IgD-negative memory B cell (primary cell): Measurements from ENCODE around the gene VWA1. TPM values are rescaled to one million over a fixed set of nuclear protein-coding genes. Genes with fewer than 3 reads are reported as not detected.
A peak's percentile ranks its signal among the peaks of the same experiment; 100 is the strongest.
"Not testable (repeated sequence)": the region's sequence is repeated elsewhere in the genome, so short reads cannot be mapped to it uniquely, and the experiment has no call there.

ENCODE experiments used
- H3K27ac Mint-ChIP-seq, 3 donors: one replicate each; pipeline ENCODE4 v1.8.0; 2020 to 2022; ENCODE audit warnings: mild to moderate bottlenecking in 3 of 3, mixed read lengths in 3 of 3, moderate library complexity in 1 of 3
- H3K27me3 Mint-ChIP-seq: one replicate; pipeline ENCODE4 v1.8.0; 2021; ENCODE audit warnings: mixed read lengths
- H3K36me3 Mint-ChIP-seq: one replicate; pipeline ENCODE4 v1.8.0; 2020; ENCODE audit warnings: mild to moderate bottlenecking, mixed read lengths
- H3K4me1 Mint-ChIP-seq, 3 donors: one replicate each; pipeline ENCODE4 v1.8.0; 2020 to 2022; ENCODE audit warnings: mixed read lengths in 3 of 3, mild to moderate bottlenecking in 1 of 3
- H3K4me3 Mint-ChIP-seq, 4 donors: one replicate each; pipeline ENCODE4 v1.8.0; 2020 to 2022; ENCODE audit warnings: mild to moderate bottlenecking in 4 of 4, mixed read lengths in 4 of 4, moderate library complexity in 3 of 4
- H3K9me3 Mint-ChIP-seq, 3 donors: one replicate each; pipeline ENCODE4 v1.8.0; 2020 to 2021; ENCODE audit warnings: mixed read lengths in 3 of 3, mild to moderate bottlenecking in 1 of 3
- polyA plus RNA-seq: library from polyadenylated mRNA; unstranded; fragments of 300-500 nt; fragmentation: Illumina TruSeq; gene quantifications from one replicate; pipeline ENCODE4 v1.2.3, GENCODE V29; 2021

Gene VWA1
- polyA plus RNA-seq, 1 donor from 2014 or later = not detected

DNA sequence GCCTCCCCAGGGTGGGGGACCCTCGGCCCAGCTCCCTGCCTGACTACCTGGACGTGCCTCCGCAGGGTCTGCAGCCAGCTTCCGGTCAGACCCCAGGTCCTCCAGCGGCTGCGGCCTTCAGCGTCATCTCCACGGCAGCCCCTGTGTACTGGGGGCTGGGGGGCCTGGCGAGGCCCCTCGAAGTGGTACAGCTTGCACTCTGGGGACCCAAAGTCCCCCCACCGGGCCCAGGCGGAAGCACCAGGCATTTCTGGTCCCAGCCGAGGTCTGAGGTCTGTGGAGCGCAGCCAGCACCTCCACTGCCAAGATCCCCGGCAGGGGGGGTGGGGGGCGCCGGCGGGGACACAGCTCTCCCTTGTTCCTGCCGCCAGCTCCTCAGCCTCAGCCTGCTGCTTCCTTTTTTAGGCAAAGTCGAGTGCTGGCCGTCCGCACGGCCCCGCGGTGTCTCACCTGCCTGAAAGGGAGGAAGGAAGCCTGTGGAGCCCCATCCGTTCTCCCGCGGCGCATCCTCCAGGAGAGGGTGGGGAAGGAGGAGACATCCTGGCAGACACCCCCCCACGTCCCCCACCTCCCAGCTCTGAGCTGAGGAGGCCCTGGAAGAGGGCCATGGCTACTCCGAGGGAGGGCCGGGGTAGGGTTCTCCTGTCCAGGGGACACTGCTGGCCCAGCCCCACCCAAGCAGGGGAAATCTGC lies 1.2 kb upstream of the VWA1 start:
- Mint-ChIP-seq H3K27ac (no peak overlapping the region), H3K27me3 (peaks cover 22% of the 10 kb centered on the region), H3K36me3 (no peaks in the 10 kb centered on the region), H3K4me3 (no peak overlapping the region), H3K4me1 (peaks cover 0 to 4% (median 0%) of the 10 kb centered on the region in 3 donors), H3K9me3 (no peaks in the 10 kb centered on the region)

DNA sequence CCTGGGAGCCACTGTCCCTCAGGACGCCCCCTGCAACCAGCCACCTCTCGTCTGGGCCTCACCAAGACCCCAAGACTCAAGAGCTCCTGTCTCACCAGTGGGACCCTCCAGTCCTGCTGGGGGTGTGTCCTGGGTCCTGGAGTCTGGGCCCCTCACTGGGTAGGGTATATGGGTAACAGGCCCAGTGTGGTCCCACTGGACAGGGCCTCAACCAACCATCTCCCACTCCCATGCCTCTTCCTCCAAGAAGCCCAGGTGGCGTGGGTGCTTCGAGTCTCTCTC lies 725 bp upstream of the VWA1 start:
- H3K36me3 Mint-ChIP-seq = no peaks in the 10 kb centered on the region
- H3K4me3 Mint-ChIP-seq = peak overlapping the region in 3 of 4 donors; percentile 16 to 70 (median 63)
- peaks cover 0 to 4% (median 0%) of the 10 kb centered on the region in 3 donors for H3K4me1 Mint-ChIP-seq
- H3K9me3 Mint-ChIP-seq = no peaks in the 10 kb centered on the region
- H3K27me3 Mint-ChIP-seq = peaks cover 22% of the 10 kb centered on the region
- H3K27ac Mint-ChIP-seq = no peak overlapping the region

DNA sequence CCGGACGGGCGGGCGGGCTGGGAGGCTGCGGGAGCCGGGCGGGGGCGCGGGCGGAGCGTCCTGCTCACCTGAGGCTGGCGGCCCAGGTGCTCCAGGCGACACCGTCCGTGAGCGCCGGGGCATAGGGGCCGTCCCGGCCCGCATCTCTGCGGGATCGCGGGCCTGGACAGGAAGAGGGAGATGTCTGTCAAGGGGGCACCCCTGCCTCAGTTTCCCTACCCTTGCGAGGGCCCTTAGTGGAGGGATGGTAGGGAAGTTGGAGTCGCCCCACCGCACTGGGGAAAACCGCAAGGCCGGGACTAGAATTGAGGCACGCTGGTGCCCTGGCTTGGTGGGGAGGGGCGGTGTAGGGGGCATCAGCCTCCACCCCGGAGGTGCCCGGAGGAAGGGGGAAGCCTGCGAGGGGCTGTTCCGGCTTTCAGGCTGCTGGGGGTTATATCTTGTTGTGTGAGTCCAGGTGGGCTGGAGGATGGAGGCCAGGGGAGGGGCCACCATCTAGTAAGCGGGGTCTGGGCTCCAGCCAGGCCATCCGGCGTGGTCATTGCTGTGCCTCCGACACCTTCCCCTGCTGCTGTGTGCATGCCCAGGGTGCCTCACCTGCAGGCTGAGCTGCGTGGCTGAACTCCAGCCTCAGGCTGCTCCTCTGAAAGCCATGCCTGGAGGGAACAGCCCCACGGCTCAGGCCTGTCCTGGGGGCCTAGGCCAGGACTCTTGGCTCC lies 580 bp downstream of the VWA1 start:
- Mint-ChIP-seq H3K9me3 (no peaks in the 10 kb centered on the region), H3K4me1 (peaks cover 0 to 4% (median 2%) of the 10 kb centered on the region in 3 donors), H3K27ac (no peak overlapping the region), H3K36me3 (no peaks in the 10 kb centered on the region), H3K27me3 (peaks cover 27% of the 10 kb centered on the region), H3K4me3 (peak overlapping the region in 2 of 4 donors; percentile 50 to 88)

DNA sequence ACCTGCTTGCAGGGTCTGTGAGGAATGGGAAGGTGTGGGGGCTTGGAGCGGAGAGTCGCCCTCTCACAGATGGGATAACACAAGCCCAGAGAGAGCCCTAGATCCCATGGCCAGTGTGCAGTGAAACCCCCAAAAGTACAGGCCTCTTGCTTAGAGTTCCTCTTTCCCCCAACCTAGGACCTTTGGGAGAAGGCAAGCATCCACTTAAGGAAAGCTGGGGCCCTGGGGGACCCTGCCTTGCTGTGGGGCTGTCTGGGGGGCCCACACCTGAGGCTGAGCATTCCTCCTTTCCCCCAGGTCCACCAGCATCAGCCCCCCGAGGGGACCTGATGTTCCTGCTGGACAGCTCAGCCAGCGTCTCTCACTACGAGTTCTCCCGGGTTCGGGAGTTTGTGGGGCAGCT lies 1.1 kb downstream of the VWA1 start:
- Mint-ChIP-seq H3K4me1 (peaks cover 0 to 4% (median 2%) of the 10 kb centered on the region in 3 donors), H3K9me3 (no peaks in the 10 kb centered on the region), H3K27ac (no peak overlapping the region), H3K4me3 (peak overlapping the region in 1 of 4 donors; percentile 88), H3K36me3 (no peaks in the 10 kb centered on the region), H3K27me3 (peaks cover 27% of the 10 kb centered on the region)

DNA sequence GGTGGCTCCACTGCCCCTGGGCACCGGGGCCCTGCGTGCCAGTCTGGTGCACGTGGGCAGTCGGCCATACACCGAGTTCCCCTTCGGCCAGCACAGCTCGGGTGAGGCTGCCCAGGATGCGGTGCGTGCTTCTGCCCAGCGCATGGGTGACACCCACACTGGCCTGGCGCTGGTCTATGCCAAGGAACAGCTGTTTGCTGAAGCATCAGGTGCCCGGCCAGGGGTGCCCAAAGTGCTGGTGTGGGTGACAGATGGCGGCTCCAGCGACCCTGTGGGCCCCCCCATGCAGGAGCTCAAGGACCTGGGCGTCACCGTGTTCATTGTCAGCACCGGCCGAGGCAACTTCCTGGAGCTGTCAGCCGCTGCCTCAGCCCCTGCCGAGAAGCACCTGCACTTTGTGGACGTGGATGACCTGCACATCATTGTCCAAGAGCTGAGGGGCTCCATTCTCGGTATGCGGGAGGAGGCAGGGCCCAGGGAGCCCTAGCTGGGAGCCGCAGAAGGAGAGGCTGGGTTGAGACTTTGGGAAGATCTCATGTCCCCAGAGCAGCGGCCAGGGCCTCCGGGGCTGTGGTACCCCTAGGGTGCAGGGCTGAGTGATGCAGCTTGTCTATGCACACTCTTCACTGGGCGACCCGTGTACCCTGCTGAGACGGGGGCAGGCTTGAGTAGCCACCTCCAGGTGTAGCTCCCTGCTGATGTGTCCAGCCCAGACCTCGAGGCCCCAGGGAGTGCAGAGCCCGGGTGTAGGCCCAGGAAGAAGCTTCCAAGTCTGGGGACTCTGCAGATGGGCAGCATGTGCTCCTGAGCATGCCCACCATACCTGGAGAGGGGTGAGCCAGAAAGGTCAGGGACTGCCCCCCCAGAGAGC lies 1.8 kb downstream of the VWA1 start:
- Mint-ChIP-seq H3K36me3 (no peaks in the 10 kb centered on the region), H3K9me3 (no peaks in the 10 kb centered on the region), H3K27me3 (peaks cover 26% of the 10 kb centered on the region), H3K27ac (no peak overlapping the region), H3K4me3 (no peak overlapping the region), H3K4me1 (peaks cover 0 to 4% (median 2%) of the 10 kb centered on the region in 3 donors)

DNA sequence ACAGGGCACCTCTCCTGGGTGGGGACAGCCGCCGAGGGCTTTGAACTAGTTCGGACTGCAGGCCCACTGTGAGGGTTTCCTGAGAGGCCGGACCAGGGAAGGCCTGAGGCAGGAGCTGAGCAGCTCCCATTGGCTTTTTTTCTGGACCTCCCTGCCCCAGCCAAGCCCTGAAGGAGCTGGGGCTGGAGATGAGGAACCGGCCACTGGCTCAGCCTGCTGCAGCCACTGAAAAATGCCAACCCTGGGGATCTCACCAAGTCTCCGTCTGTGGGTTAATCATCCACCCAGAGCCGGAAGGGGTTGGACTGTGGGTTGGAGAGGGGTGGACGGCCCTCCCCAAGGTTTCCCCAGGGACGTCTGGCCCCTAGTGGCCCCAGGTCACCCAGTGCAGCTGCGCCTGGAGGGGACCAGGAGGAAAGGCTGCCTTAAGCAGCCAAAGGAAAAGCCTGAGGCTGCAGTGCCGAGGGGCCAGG lies 2.5 kb downstream of the VWA1 start:
- Mint-ChIP-seq H3K27me3 (peaks cover 24% of the 10 kb centered on the region), H3K9me3 (no peaks in the 10 kb centered on the region), H3K36me3 (no peaks in the 10 kb centered on the region), H3K4me1 (peaks cover 0 to 4% (median 2%) of the 10 kb centered on the region in 3 donors), H3K27ac (no peak overlapping the region), H3K4me3 (no peak overlapping the region)

DNA sequence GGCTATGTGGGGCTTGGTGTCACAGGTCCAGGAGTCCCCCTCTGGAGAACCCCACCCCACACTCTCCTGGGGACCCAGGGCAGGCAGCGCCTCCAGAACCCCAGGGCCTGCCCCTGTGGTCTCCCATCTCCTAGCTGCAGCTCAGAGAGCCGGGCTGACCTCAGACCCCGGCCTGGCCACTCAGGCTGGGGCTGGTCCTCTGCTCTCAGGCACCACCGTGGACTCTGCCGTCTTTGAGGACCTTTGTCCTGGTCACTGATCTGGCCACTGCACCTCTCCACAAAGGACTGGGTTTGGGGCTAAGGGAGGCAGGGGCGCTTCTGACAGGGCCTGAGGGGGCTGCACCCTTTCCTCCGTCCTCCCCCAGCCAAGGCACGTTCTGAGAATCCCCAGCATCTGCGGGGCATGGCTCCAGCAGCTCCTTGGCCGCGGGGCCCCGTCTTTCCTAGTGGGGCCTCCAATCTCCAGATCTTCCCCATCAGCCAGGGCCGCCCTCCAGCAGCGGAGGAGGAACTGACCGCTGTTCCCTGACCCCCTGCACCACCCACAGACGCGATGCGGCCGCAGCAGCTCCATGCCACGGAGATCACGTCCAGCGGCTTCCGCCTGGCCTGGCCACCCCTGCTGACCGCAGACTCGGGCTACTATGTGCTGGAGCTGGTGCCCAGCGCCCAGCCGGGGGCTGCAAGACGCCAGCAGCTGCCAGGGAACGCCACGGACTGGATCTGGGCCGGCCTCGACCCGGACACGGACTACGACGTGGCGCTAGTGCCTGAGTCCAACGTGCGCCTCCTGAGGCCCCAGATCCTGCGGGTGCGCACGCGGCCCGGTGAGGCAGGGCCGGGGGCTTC lies 3.3 kb downstream of the VWA1 start:
- Mint-ChIP-seq H3K27ac (no peak overlapping the region), H3K36me3 (no peaks in the 10 kb centered on the region), H3K27me3 (peaks cover 21% of the 10 kb centered on the region), H3K4me3 (no peak overlapping the region), H3K9me3 (no peaks in the 10 kb centered on the region), H3K4me1 (peaks cover 0 to 4% (median 2%) of the 10 kb centered on the region in 3 donors)

DNA sequence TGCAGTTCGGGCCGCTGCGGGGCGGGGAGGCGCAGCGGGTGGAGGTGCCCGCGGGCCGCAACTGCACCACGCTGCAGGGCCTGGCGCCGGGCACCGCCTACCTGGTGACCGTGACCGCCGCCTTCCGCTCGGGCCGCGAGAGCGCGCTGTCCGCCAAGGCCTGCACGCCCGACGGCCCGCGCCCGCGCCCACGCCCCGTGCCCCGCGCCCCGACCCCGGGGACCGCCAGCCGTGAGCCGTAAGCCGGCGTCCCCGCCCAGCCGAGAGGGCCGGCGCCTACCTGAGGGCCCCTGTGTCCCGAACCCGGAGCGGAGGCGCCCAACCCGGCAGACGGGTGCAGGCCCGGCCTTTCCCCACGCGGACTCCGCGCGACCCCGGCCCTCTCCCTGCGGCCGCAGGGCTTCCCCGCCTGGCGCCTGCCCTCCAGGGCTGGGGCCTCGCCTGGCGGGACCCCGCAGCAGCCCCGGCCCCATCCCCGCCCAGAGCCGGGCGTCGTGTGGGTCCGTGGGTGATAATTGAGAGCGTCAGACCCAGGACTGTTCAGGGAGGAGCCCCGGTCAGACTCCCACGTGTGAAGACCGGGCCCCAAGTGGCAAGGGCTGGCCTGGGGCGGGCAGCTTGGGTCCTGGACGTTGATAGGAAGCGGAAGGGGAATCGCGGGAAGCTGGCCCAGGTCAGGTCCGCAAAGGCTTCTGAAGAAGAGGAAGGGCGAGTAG lies 4.2 kb downstream of the VWA1 start:
- no peaks in the 10 kb centered on the region for H3K36me3 Mint-ChIP-seq
- peaks cover 0 to 4% (median 2%) of the 10 kb centered on the region in 3 donors for H3K4me1 Mint-ChIP-seq
- H3K9me3 Mint-ChIP-seq = no peaks in the 10 kb centered on the region
- H3K27me3 Mint-ChIP-seq = peaks cover 18% of the 10 kb centered on the region
- no peak overlapping the region for H3K27ac Mint-ChIP-seq
- no peak overlapping the region for H3K4me3 Mint-ChIP-seq

DNA sequence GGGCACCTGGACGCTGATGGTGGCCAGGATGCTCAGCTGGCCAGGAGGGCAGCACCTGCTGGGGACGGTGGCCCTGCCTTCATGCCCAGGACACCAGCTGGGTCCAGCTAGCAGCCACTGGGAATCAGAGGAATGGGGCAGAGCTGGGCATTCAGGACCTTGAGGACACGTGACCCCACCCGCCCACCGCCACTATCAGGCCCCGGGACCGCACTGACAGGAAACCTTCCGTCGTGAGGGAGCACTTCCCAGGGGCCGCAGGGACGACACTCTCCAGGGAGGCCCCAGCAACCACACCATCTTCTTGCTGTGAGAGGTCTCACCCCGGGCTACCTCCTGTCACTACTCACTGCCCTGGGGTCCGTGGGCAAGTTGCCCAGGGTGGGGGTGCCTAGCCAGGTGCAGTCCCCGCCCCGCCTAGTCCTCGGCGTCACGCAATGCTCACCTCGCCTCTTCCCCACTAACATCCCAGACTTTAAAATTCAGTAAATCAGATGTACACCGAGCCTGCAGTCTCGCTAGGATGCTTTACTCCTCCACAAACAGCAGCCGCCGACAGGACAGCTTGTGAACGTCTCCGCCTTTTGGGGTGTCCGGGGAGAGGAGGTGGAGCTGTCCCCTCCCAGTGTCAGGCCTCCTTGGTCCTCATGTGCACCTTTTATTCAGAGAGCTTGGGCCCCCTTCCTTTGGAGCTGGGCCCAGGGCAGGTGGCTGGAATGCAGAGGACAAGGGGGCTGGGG lies 4.9 kb downstream of the VWA1 start:
- Mint-ChIP-seq H3K36me3 (no peaks in the 10 kb centered on the region), H3K27me3 (peaks cover 13% of the 10 kb centered on the region), H3K4me1 (peaks cover 0 to 2% (median 0%) of the 10 kb centered on the region in 3 donors), H3K9me3 (no peaks in the 10 kb centered on the region), H3K4me3 (no peak overlapping the region), H3K27ac (no peak overlapping the region)

DNA sequence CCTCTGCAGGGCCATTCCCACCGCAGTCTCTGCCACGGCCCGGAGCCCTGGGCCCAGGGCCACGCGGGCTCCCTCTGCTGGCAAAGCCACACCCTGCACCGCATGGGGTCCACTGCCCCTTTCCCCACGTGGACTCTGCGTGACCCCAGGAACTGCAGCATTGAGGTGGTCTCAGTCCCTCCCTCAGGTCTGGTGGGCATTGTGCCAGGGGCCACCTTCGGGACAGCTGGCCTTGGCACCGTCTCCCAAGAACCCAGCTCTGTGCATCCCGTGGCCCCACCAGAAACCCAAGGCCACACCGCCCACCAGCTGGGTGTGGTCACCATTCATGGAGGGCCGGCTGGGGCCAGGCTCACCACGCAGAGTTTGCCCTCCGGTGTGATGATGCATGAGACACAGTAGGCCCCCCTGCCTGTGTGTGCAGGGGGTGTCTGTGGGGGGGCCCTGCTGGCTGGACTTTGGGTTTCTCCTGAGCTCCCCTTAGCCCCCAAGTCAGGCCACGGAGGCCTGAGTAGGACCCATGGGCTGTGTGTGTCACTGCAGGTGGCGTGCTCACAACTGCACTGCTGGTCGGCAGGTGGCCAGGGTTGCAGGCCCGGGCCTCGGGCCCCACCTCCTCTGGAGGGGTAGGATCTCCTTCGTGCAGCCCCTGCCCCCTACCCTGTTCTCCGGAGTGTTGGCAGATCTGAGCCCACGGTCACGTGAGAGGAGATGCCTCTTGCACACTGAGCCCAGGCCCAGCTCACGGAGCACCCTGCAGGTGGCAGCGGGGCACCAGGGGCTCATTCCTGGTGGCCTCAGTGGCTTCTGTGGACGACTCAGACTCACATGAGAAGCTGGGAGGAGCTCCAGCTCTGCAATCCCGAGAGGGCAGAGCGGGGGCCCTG lies 5.8 kb downstream of the VWA1 start:
- no peak overlapping the region for H3K27ac Mint-ChIP-seq
- H3K9me3 Mint-ChIP-seq = no peaks in the 10 kb centered on the region
- H3K27me3 Mint-ChIP-seq = peaks cover 11% of the 10 kb centered on the region
- H3K4me3 Mint-ChIP-seq = no peak overlapping the region
- H3K4me1 Mint-ChIP-seq = peaks cover 0 to 2% (median 0%) of the 10 kb centered on the region in 3 donors
- no peaks in the 10 kb centered on the region for H3K36me3 Mint-ChIP-seq

DNA sequence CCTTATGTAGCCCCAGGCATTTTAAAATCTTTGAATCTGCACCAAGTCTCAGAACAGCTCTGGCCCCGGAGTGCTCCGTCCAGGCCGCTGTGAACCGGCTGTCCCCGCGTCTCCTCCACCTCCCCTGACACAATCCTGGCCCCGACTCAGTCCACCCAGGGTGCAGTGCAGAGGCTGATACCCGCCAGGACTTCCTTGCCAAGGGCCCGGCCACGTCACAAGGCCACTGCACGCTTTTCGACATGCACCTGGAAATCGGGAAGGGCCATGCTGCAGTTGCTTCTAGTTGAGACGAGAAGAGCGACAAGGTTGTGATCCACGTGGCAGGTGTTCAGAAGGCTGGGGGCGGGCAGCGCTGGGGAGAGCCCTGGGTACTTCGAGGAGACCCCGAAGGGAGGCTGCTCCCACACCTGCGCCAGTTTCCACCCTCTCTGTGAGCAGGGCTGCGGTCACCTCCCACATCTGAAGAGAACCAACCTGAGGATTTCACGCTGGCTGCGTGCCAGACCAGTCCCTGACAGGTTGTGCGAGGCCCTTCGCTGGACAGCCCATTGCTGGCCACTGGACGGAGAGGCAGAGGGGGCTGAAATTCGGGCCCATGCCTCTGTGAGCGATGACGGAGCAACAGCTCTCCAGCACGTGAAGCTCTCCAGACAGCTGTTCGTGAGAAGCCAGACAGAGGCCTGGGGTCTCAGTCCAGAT lies 6.7 kb downstream of the VWA1 start:
- Mint-ChIP-seq H3K4me3 (no peak overlapping the region), H3K4me1 (peaks cover 0 to 2% (median 0%) of the 10 kb centered on the region in 3 donors), H3K36me3 (no peaks in the 10 kb centered on the region)

DNA sequence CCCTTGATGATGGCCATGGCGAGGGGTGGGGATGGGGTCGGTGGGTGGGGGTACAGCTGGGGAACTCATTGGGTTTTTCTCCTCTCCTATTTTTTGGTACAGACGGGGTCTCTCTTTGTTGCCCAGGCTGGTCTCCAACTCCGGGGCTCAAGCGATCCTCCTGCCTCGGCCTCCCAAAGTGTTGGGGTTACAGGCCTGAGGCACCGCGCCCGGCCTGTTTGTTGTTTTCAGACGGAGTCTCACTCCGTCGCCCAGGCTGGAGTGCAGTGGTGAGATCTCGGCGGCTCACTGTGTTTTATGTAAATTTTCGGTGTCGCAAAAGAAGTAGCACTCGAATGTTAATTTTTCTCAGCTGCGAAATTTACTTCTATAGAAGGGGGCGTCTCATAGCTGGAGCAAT lies 11.1 kb downstream of the VWA1 start:
- H3K27me3 Mint-ChIP-seq, H3K27ac Mint-ChIP-seq, H3K9me3 Mint-ChIP-seq, H3K4me1 Mint-ChIP-seq, H3K36me3 Mint-ChIP-seq, H3K4me3 Mint-ChIP-seq: not testable (repeated sequence)

More for the DNA sequence above, 6.7 kb downstream of the VWA1 start:
- no peak overlapping the region for H3K27ac Mint-ChIP-seq
- H3K9me3 Mint-ChIP-seq = no peaks in the 10 kb centered on the region
- peaks cover 11% of the 10 kb centered on the region for H3K27me3 Mint-ChIP-seq
